HUES6 (cell line): ENCODE data around the gene MACROD1.
A peak's percentile ranks its signal among the peaks of the same experiment; 100 is the strongest.

Source experiments
- H3K27ac ChIP-seq: 2 replicates; pipeline ENCODE4 v1.7.0; 2013; ENCODE audit warnings: low read depth, mild to moderate bottlenecking, low read length, inconsistent platforms
- H3K27me3 ChIP-seq: 2 replicates; pipeline ENCODE4 v1.6.1; 2013; ENCODE audit warnings: low read length; ENCODE audit not compliant: control insufficient read depth, insufficient read depth
- H3K36me3 ChIP-seq: 2 replicates; pipeline ENCODE4 v1.6.1; 2013; ENCODE audit warnings: low read length; ENCODE audit not compliant: control insufficient read depth, insufficient read depth
- H3K4me1 ChIP-seq: 2 replicates; pipeline ENCODE4 v1.6.1; 2013; ENCODE audit warnings: low read length; ENCODE audit not compliant: control insufficient read depth, insufficient read depth
- H3K4me3 ChIP-seq: 2 replicates; pipeline ENCODE4 v1.5.1; 2013; ENCODE audit warnings: low read depth, low read length
- H3K9ac ChIP-seq: one replicate; pipeline ENCODE4 v1.6.1; 2013; ENCODE audit warnings: mild to moderate bottlenecking, low read length
- H3K9me3 ChIP-seq: 2 replicates; pipeline ENCODE4 v1.6.1; 2013; ENCODE audit warnings: low read depth, low read length; ENCODE audit not compliant: control insufficient read depth, insufficient read depth

Gene MACROD1

GRCh38 chr11:64034411-64034811 is 131.5 kb downstream of the MACROD1 start:
- Histone ChIP-seq H3K36me3 (no peaks in the 10 kb centered on the region), H3K4me3 (no peak overlapping the region), H3K9ac (no peak overlapping the region), H3K27me3 (peaks cover 96% of the 10 kb centered on the region), H3K27ac (no peak overlapping the region), H3K4me1 (peaks cover 13% of the 10 kb centered on the region), H3K9me3 (no peaks in the 10 kb centered on the region)

GRCh38 chr11:64032050-64032449 is 133.9 kb downstream of the MACROD1 start:
- Histone ChIP-seq H3K9ac (no peak overlapping the region), H3K9me3 (no peaks in the 10 kb centered on the region), H3K4me1 (peaks cover 32% of the 10 kb centered on the region), H3K27ac (no peak overlapping the region), H3K27me3 (peaks cover 80% of the 10 kb centered on the region), H3K4me3 (no peak overlapping the region), H3K36me3 (no peaks in the 10 kb centered on the region)

GRCh38 chr11:64031001-64031400 is 134.9 kb downstream of the MACROD1 start:
- Histone ChIP-seq H3K4me3 (no peak overlapping the region), H3K36me3 (no peaks in the 10 kb centered on the region), H3K27me3 (peaks cover 70% of the 10 kb centered on the region), H3K9ac (no peak overlapping the region), H3K9me3 (no peaks in the 10 kb centered on the region), H3K27ac (no peak overlapping the region), H3K4me1 (peaks cover 32% of the 10 kb centered on the region)

- Histone ChIP-seq H3K27ac (no peak overlapping the region), H3K36me3 (no peaks in the 10 kb centered on the region), H3K4me1 (peaks cover 35% of the 10 kb centered on the region), H3K4me3 (no peak overlapping the region), H3K9ac (no peak overlapping the region), H3K9me3 (no peaks in the 10 kb centered on the region), H3K27me3 (peaks cover 61% of the 10 kb centered on the region)
These were observed 136.1 kb downstream of the MACROD1 start for GRCh38 chr11:64029773-64030172.

- H3K4me1 ChIP-seq = peaks cover 44% of the 10 kb centered on the region
- H3K27ac ChIP-seq = no peak overlapping the region; the same call in 1 of the 2 replicates
- no peaks in the 10 kb centered on the region for H3K9me3 ChIP-seq
- peak overlapping the region; percentile 42 for H3K9ac ChIP-seq
- peaks cover 48% of the 10 kb centered on the region for H3K27me3 ChIP-seq
- no peaks in the 10 kb centered on the region for H3K36me3 ChIP-seq
- H3K4me3 ChIP-seq = peak overlapping the region; percentile 37; the same call in 1 of the 2 replicates
These were observed 137.4 kb downstream of the MACROD1 start for GRCh38 chr11:64028398-64029115.

- Histone ChIP-seq H3K36me3 (no peaks in the 10 kb centered on the region), H3K27ac (no peak overlapping the region; the same call in 1 of the 2 replicates), H3K9me3 (no peaks in the 10 kb centered on the region), H3K4me1 (peaks cover 47% of the 10 kb centered on the region), H3K9ac (peak overlapping the region; percentile 42), H3K27me3 (peaks cover 42% of the 10 kb centered on the region), H3K4me3 (peak overlapping the region; percentile 37; the same call in 1 of the 2 replicates)
These were observed 138.1 kb downstream of the MACROD1 start for GRCh38 chr11:64027651-64028397.

GRCh38 chr11:64026575-64027205 is 139.2 kb downstream of the MACROD1 start:
- H3K27me3 ChIP-seq = peaks cover 31% of the 10 kb centered on the region
- H3K4me3 ChIP-seq = no peak overlapping the region
- no peaks in the 10 kb centered on the region for H3K36me3 ChIP-seq
- no peak overlapping the region for H3K27ac ChIP-seq
- no peak overlapping the region for H3K9ac ChIP-seq
- no peaks in the 10 kb centered on the region for H3K9me3 ChIP-seq
- peaks cover 55% of the 10 kb centered on the region for H3K4me1 ChIP-seq

GRCh38 chr11:64025205-64025604 is 140.7 kb downstream of the MACROD1 start:
- no peaks in the 10 kb centered on the region for H3K9me3 ChIP-seq
- no peak overlapping the region for H3K9ac ChIP-seq
- H3K4me1 ChIP-seq = peaks cover 68% of the 10 kb centered on the region
- no peak overlapping the region for H3K4me3 ChIP-seq
- no peak overlapping the region for H3K27ac ChIP-seq
- H3K27me3 ChIP-seq = peaks cover 25% of the 10 kb centered on the region
- no peaks in the 10 kb centered on the region for H3K36me3 ChIP-seq

- no peaks in the 10 kb centered on the region for H3K9me3 ChIP-seq
- H3K27me3 ChIP-seq = peaks cover 24% of the 10 kb centered on the region
- peaks cover 69% of the 10 kb centered on the region for H3K4me1 ChIP-seq
- no peak overlapping the region for H3K27ac ChIP-seq
- no peak overlapping the region for H3K4me3 ChIP-seq
- no peaks in the 10 kb centered on the region for H3K36me3 ChIP-seq
- no peak overlapping the region for H3K9ac ChIP-seq
These were observed 141.9 kb downstream of the MACROD1 start for GRCh38 chr11:64023712-64024710.

GRCh38 chr11:64022125-64022784 is 143.7 kb downstream of the MACROD1 start:
- no peaks in the 10 kb centered on the region for H3K36me3 ChIP-seq
- H3K27me3 ChIP-seq = peaks cover 25% of the 10 kb centered on the region
- no peak overlapping the region for H3K4me3 ChIP-seq
- no peaks in the 10 kb centered on the region for H3K9me3 ChIP-seq
- no peak overlapping the region for H3K9ac ChIP-seq
- H3K27ac ChIP-seq = no peak overlapping the region
- peaks cover 56% of the 10 kb centered on the region for H3K4me1 ChIP-seq
